ENCODE data around the gene LTA.
A peak's percentile ranks its signal among the peaks of the same experiment; 100 is the strongest.

DNA sequence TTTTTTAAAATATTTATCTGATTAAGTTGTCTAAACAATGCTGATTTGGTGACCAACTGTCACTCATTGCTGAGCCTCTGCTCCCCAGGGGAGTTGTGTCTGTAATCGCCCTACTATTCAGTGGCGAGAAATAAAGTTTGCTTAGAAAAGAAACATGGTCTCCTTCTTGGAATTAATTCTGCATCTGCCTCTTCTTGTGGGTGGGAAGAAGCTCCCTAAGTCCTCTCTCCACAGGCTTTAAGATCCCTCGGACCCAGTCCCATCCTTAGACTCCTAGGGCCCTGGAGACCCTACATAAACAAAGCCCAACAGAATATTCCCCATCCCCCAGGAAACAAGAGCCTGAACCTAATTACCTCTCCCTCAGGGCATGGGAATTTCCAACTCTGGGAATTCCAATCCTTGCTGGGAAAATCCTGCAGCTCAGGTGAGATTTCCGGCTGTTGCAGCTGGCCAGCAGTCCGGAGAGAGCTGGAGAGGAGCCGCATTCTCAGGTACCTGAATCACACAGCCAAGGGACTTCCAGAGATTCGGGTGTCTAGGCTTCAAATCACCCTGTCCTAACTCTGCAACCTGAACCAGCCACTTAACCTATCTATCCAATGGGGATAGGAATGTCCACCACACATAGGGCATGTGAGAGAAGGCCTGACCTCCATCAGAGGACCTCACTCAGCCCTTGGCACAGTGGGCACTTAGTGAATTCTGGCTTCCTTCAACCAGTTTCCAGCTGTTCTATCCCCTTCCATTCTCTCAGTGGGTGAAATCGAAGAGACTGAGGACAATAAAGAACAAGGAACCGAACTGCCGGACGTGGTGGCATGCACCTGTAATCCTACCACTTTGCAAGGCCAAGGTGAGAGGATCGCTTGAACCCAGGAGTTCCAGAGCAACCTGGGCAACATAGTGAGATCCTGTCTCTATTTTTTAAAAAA lies 6.4 kb downstream of the LTA start:
- TF ChIP-seq POLR2A (IDR thresholded peaks at IDR 0.05; ENCODE audit: low read depth, low read length), result peak; percentile 62; the same call in 1 of the 2 replicates
- TF ChIP-seq TAF1 (IDR thresholded peaks at IDR 0.05; ENCODE audit: low read depth, low read length), result no peak
